AG04449 (cell line): ENCODE results near the gene NFE2L3.

Source experiments
- CTCF ChIA-PET: fragments of 350-600 bp; formaldehyde crosslinking; extraction: SDS; loops from one replicate; lab custom pipeline; 2021; ENCODE audit warnings: antibody characterized with exemption; lab: Yijun Ruan, JAX
- POLR2A ChIA-PET: fragments of 400-600, 350-600 bp; formaldehyde crosslinking; extraction: SDS; loops from one replicate; lab custom pipeline; 2020; ENCODE audit warnings: antibody characterized with exemption, inconsistent platforms; lab: Yijun Ruan, JAX
- DNase-seq: peaks from one replicate; pipeline ENCODE4 v3.0.0-alpha.2; 2010; ENCODE audit warnings: low read depth, low spot score
- H3K4me3 ChIP-seq: 2 replicates; pipeline ENCODE4 v1.5.1; 2011; ENCODE audit warnings: low read depth, mild to moderate bottlenecking, control low read depth, low read length
- CTCF ChIP-seq: IDR thresholded peaks from one replicate; pipeline ENCODE4 v1.5.1; 2011; ENCODE audit warnings: mild to moderate bottlenecking, moderate library complexity, low read length, control low read depth, inconsistent platforms; ENCODE audit not compliant: insufficient read depth; ENCODE audit errors: missing control alignments

NFE2L3 gene

GRCh38 chr7:26202019-26202990 is 50.3 kb downstream of the NFE2L3 start:
- ChIA-PET POLR2A (interaction anchor here (1.0 to 1.3 kb wide), 2 partner anchors 12 to 23 kb away, joined by 3 read pairs; no protein-coding TSS in a partner anchor), CTCF (interaction anchor here (1.0 to 2.2 kb wide), 3 partner anchors 47 to 318 kb away, joined by 3 to 8 read pairs (median 3); no protein-coding TSS in a partner anchor)
- DNase-seq: no peak
- no peak for TF ChIP-seq CTCF
- peak overlapping the region; percentile 89 for H3K4me3 ChIP-seq

GRCh38 chr7:26203016-26203415 is 51.0 kb downstream of the NFE2L3 start:
- DNase-seq: no peak
- CTCF ChIA-PET: interaction anchor here (2.2 kb wide), 1 partner anchor 112 kb away, joined by 8 read pairs; no protein-coding TSS in a partner anchor
- TF ChIP-seq CTCF: no peak
- peak overlapping the region; percentile 89 for H3K4me3 ChIP-seq
- POLR2A ChIA-PET: no interaction called here

GRCh38 chr7:26208040-26208439 is 56.0 kb downstream of the NFE2L3 start:
- no peak overlapping the region for H3K4me3 ChIP-seq
- no peak for TF ChIP-seq CTCF
- POLR2A ChIA-PET: interaction anchor here (0.6 to 1.4 kb wide), 4 partner anchors 9 to 346 kb away, joined by 3 to 4 read pairs (median 4); no protein-coding TSS in a partner anchor
- no peak for DNase-seq
- CTCF ChIA-PET: interaction anchor here (0.7 kb wide), 1 partner anchor 162 kb away, joined by 5 read pairs; no protein-coding TSS in a partner anchor

- no peak for DNase-seq
- TF ChIP-seq CTCF: no peak
- no peak overlapping the region for H3K4me3 ChIP-seq
- CTCF ChIA-PET: interaction anchor here (0.9 to 1.3 kb wide), 3 partner anchors 10 to 123 kb away, joined by 3 read pairs; no protein-coding TSS in a partner anchor
- POLR2A ChIA-PET: interaction anchor here (0.6 to 0.8 kb wide), 2 partner anchors 97 to 966 kb away, joined by 3 to 5 read pairs; no protein-coding TSS in a partner anchor
Observed at GRCh38 chr7:26212921-26213718, 61.1 kb downstream of the NFE2L3 start.

GRCh38 chr7:26213807-26214515 is 62.0 kb downstream of the NFE2L3 start:
- DNase-seq: no peak
- ChIA-PET CTCF (no interaction called here), POLR2A (interaction anchor here (0.6 to 1.2 kb wide), 3 partner anchors 9 to 965 kb away, joined by 3 to 5 read pairs (median 3); partner anchors contain the start of gene CBX3)
- no peak overlapping the region for H3K4me3 ChIP-seq
- no peak for TF ChIP-seq CTCF
